Tibial nerve (tissue), 4 donors: Measurements from ENCODE around the gene FUT9. TPM values are rescaled to one million over a fixed set of nuclear protein-coding genes. Genes with fewer than 3 reads are reported as not detected.

Source experiments
- DNase-seq, 2 donors: peaks; one replicate each; pipeline ENCODE4 v3.0.0-alpha.2; 2019; ENCODE audit warnings: low spot score in 2 of 2
- H3K27ac ChIP-seq, 4 donors: fragments of 200-600 bp; sonication (generic) in 3 of 4; one replicate each; pipeline ENCODE4 v1.5.1; 2017 to 2019; ENCODE audit warnings: mild to moderate bottlenecking in 1 of 4
- H3K27me3 ChIP-seq, 2 donors: fragments of 200-600 bp; sonication (generic) in 1 of 2; one replicate each; pipeline versions ENCODE4 v1.5.1 to v1.6.0; 2017 to 2019
- H3K36me3 ChIP-seq, 3 donors: fragments of 200-600 bp; sonication (generic); one replicate each; pipeline ENCODE4 v1.5.1; 2018 to 2019
- H3K4me1 ChIP-seq, 4 donors: fragments of 200-600 bp; sonication (generic) in 3 of 4; one replicate each; pipeline ENCODE4 v1.5.1; 2017 to 2019
- H3K4me3 ChIP-seq, 4 donors: fragments of 200-600 bp; sonication (generic) in 3 of 4; one replicate each; pipeline ENCODE4 v1.5.1; 2017 to 2019; ENCODE audit warnings: mild to moderate bottlenecking in 1 of 4, moderate library complexity in 1 of 4
- H3K9me3 ChIP-seq, 4 donors: fragments of 200-600 bp; sonication (generic) in 3 of 4; one replicate each; pipeline ENCODE4 v1.5.1; 2017 to 2019
- EP300 ChIP-seq, 2 donors: sonication (generic); formaldehyde crosslinking; IDR thresholded peaks; one replicate each; pipeline ENCODE4 v1.6.1; 2017; ENCODE audit warnings: antibody characterized with exemption in 2 of 2, mild to moderate bottlenecking in 1 of 2
- POLR2A ChIP-seq, 2 donors: fragments of 450-650 bp; IDR thresholded peaks; one replicate each; pipeline ENCODE4 v1.6.1; 2017; ENCODE audit warnings: antibody characterized with exemption in 2 of 2, mild to moderate bottlenecking in 2 of 2, moderate library complexity in 2 of 2
- WGBS, 2 donors: methylation state at CpG; one replicate each; pipeline ENCODE4 v1.1.5; 2018; 5-methylcytosine and 5-hydroxymethylcytosine counted together
- total RNA-seq, 4 donors: library from RNA; depleted of rRNA; stranded (reverse); fragments of >200 nt; gene quantifications; one replicate each; pipeline ENCODE4 v1.1.0, GENCODE V29; 2016
- TF ChIP-seq, protein P1 (sequence below), 5 experiments: fragments of 200-600 bp in 3 of 5; fragments of 450-650 bp in 2 of 5; sonication (generic) in 3 of 5; IDR thresholded peaks; one replicate each; pipeline ENCODE4 v1.5.1; 2016 to 2019; ENCODE audit warnings: antibody characterized with exemption in 5 of 5, mild to moderate bottlenecking in 3 of 5, moderate library complexity in 2 of 5

FUT9 gene
- total RNA-seq, 4 donors from 2014 or later: not detected

DNA sequence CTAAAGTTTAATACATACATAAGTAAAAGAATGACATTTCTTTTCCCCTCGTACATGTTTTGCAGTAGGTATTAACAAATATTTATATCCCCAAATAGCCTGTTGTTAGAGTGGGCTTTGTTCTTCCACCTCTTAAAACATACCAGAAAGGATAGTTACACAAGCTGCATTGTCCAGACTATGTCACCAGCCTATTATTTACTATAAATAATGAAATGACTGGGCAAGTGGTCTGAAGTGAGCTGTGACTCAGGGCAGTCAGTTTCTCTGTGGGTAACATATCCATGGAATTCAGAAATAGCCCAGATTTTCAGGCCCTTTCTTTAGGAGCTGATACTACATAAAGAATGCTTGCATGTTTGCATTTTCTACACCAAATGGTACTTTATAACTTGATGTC is 60.1 kb downstream of the FUT9 start:
- Histone ChIP-seq H3K9me3 (no peaks in the 10 kb centered on the region), H3K4me1 (no peaks in the 10 kb centered on the region), H3K36me3 (no peaks in the 10 kb centered on the region), H3K27me3 (no peaks in the 10 kb centered on the region), H3K4me3 (no peak overlapping the region), H3K27ac (no peak overlapping the region)
- TF ChIP-seq EP300 (IDR thresholded peaks at IDR 0.05) (no peak), POLR2A (IDR thresholded peaks at IDR 0.05) (no peak)
- TF ChIP-seq, protein P1, sequence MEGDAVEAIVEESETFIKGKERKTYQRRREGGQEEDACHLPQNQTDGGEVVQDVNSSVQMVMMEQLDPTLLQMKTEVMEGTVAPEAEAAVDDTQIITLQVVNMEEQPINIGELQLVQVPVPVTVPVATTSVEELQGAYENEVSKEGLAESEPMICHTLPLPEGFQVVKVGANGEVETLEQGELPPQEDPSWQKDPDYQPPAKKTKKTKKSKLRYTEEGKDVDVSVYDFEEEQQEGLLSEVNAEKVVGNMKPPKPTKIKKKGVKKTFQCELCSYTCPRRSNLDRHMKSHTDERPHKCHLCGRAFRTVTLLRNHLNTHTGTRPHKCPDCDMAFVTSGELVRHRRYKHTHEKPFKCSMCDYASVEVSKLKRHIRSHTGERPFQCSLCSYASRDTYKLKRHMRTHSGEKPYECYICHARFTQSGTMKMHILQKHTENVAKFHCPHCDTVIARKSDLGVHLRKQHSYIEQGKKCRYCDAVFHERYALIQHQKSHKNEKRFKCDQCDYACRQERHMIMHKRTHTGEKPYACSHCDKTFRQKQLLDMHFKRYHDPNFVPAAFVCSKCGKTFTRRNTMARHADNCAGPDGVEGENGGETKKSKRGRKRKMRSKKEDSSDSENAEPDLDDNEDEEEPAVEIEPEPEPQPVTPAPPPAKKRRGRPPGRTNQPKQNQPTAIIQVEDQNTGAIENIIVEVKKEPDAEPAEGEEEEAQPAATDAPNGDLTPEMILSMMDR (IDR thresholded peaks at IDR 0.05): no peak
- no peak for DNase-seq
- 42 to 46% methylated on average over 1 of the region's 1 CpG for WGBS, 2 donors

DNA sequence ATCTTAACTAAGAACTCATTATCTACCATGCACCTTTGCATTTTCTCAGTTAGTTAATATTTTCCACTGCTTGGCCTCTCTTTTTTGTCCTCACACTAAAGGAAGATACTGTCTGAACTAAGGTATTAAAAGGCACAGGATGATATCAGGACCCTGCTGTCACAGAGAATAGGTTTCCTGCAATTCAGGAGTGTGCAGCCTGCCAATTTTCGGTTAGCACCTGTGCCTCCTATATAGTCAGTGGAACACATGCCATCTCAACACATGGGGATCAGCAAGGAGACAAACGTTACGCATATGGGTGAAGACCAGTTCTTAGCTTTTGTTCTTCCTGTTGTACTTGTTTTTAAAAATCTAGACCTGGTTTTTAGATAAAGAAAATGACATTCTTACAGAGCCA is 71.0 kb downstream of the FUT9 start:
- H3K36me3 ChIP-seq: no peaks in the 10 kb centered on the region
- H3K4me1 ChIP-seq: no peaks in the 10 kb centered on the region
- 83 to 92% methylated on average over 3 of the region's 3 CpGs for WGBS, 2 donors
- no peak for TF ChIP-seq POLR2A (IDR thresholded peaks at IDR 0.05)
- TF ChIP-seq, protein P1 (IDR thresholded peaks at IDR 0.05): no peak
- TF ChIP-seq EP300 (IDR thresholded peaks at IDR 0.05): no peak
- no peaks in the 10 kb centered on the region for H3K9me3 ChIP-seq
- H3K27ac ChIP-seq: no peak overlapping the region
- no peaks in the 10 kb centered on the region for H3K27me3 ChIP-seq
- no peak overlapping the region for H3K4me3 ChIP-seq
- no peak for DNase-seq

DNA sequence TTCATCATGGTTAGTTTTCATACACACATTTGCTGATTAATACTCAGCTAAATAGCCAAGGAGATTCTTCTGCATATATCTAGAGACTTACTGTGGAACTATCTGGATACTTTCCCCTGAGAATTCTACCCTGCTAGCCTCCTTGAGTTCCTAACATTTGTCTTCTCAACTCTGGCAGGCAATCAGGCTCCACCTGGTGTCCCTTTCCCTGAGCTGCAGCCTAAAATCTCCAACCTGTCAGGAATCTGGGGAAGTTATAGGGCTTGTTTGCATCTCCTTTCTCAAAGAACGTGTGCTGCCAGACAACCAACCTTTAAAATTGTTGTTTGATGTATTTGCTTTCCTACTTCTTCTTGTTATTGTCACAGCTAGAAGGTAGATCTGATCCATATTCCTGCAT is 73.4 kb downstream of the FUT9 start:
- Histone ChIP-seq H3K9me3 (no peaks in the 10 kb centered on the region), H3K36me3 (no peaks in the 10 kb centered on the region), H3K4me3 (no peak overlapping the region), H3K4me1 (no peaks in the 10 kb centered on the region), H3K27ac (no peak overlapping the region), H3K27me3 (no peaks in the 10 kb centered on the region)
- no peak for DNase-seq
- WGBS, 2 donors: 35 to 45% methylated on average over 1 of the region's 1 CpG
- TF ChIP-seq, protein P1 (IDR thresholded peaks at IDR 0.05): no peak
- TF ChIP-seq POLR2A (IDR thresholded peaks at IDR 0.05): no peak
- no peak for TF ChIP-seq EP300 (IDR thresholded peaks at IDR 0.05)

DNA sequence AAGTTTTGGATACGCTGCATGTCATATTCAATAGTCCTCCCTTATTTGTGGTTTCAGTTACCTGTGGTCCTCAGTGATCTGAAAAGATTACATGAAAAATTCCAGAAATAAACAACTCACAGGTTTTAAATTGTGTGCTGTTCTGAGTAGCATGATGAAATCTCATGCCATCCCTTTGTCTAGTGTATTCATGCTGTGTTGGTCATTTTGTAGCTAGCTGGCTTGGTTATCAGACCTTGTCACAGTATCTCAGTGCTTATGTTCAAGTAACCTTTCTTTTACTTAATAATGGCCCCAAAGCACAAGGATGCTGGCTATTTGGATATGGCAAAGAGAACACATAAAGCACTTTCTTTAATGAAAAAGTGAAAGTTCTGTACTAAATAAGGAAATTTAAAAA is 78.3 kb downstream of the FUT9 start:
- no peaks in the 10 kb centered on the region for H3K9me3 ChIP-seq
- TF ChIP-seq EP300 (IDR thresholded peaks at IDR 0.05): no peak
- TF ChIP-seq, protein P1 (IDR thresholded peaks at IDR 0.05): no peak
- TF ChIP-seq POLR2A (IDR thresholded peaks at IDR 0.05): no peak
- WGBS, 2 donors: 92 to 94% methylated on average over 1 of the region's 1 CpG
- no peaks in the 10 kb centered on the region for H3K4me1 ChIP-seq
- no peaks in the 10 kb centered on the region for H3K27me3 ChIP-seq
- H3K36me3 ChIP-seq: no peaks in the 10 kb centered on the region
- H3K4me3 ChIP-seq: no peak overlapping the region
- DNase-seq: no peak
- no peak overlapping the region for H3K27ac ChIP-seq

DNA sequence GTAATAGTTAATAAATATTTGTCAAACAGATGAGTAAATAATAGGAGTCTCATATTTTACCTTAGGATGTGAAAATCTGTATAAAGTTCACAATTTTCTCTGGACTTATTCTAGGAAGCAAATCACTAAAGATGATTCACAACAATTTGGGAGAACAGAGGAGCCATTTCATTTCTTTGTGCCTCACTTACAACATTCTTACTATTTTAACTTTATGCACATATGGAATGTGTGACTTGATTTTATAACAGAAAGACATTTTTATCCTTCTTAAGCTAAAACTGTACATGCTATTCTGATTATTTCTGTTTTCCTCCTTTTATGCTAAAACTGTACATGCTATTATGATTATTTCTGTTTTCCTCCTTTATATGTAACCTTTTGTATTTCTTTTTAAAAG is 83.3 kb downstream of the FUT9 start:
- no peaks in the 10 kb centered on the region for H3K4me1 ChIP-seq
- no peak overlapping the region for H3K4me3 ChIP-seq
- TF ChIP-seq, protein P1 (IDR thresholded peaks at IDR 0.05): no peak
- no peak for TF ChIP-seq EP300 (IDR thresholded peaks at IDR 0.05)
- TF ChIP-seq POLR2A (IDR thresholded peaks at IDR 0.05): no peak
- no peaks in the 10 kb centered on the region for H3K36me3 ChIP-seq
- no peak overlapping the region for H3K27ac ChIP-seq
- no peak for DNase-seq
- no peaks in the 10 kb centered on the region for H3K9me3 ChIP-seq
- no peaks in the 10 kb centered on the region for H3K27me3 ChIP-seq
